ENCODE measurements around the gene NDUFS7. TPM values are rescaled to one million over a fixed set of nuclear protein-coding genes. Genes with fewer than 3 reads are reported as not detected.

Gene NDUFS7
- polyA plus RNA-seq, 1 experiment, result 59.6 TPM

GRCh38 chr19:1385816-1386215 is 2.1 kb downstream of the NDUFS7 start:
- Histone ChIP-seq H3K36me3 (ENCODE audit: control insufficient read depth, insufficient read depth, low read length) (peaks cover 10% of the 10 kb centered on the region), H3K27me3 (ENCODE audit: control insufficient read depth, insufficient read depth, low read length) (no peaks in the 10 kb centered on the region), H3K4me3 (ENCODE audit: low read depth, low read length) (no peak overlapping the region)
- POLR2A ChIA-PET, result no interaction called here
- no peak for TF ChIP-seq CTCF (IDR thresholded peaks at IDR 0.05; ENCODE audit: insufficient read depth, low read depth, low read length)
- CTCF ChIA-PET, result interaction anchor here (0.7 to 1.2 kb wide), 2 partner anchors 106 to 161 kb away, joined by 3 read pairs; no protein-coding TSS in a partner anchor
- no peak for DNase-seq (ENCODE audit: low read depth)

GRCh38 chr19:1386945-1387683 is 3.4 kb downstream of the NDUFS7 start:
- no peak for TF ChIP-seq CTCF (IDR thresholded peaks at IDR 0.05; ENCODE audit: insufficient read depth, low read depth, low read length)
- CTCF ChIA-PET, result interaction anchor here (0.8 kb wide), 1 partner anchor 79 kb away, joined by 4 read pairs; no protein-coding TSS in a partner anchor
- POLR2A ChIA-PET, result no interaction called here

GRCh38 chr19:1387684-1388636 is 4.3 kb downstream of the NDUFS7 start:
- no peak for DNase-seq (ENCODE audit: low read depth)
- H3K27me3 ChIP-seq (ENCODE audit: control insufficient read depth, insufficient read depth, low read length), result no peaks in the 10 kb centered on the region
- H3K36me3 ChIP-seq (ENCODE audit: control insufficient read depth, insufficient read depth, low read length), result peaks cover 14% of the 10 kb centered on the region
- no peak for TF ChIP-seq CTCF (IDR thresholded peaks at IDR 0.05; ENCODE audit: insufficient read depth, low read depth, low read length)
- POLR2A ChIA-PET, result no interaction called here
- CTCF ChIA-PET, result interaction anchor here (0.7 to 0.8 kb wide), 2 partner anchors 64 to 79 kb away, joined by 3 to 4 read pairs; no protein-coding TSS in a partner anchor
- no peak overlapping the region for H3K4me3 ChIP-seq (ENCODE audit: low read depth, low read length)

More at GRCh38 chr19:1386945-1387683, 3.4 kb downstream of the NDUFS7 start:
- Histone ChIP-seq H3K4me3 (ENCODE audit: low read depth, low read length) (no peak overlapping the region), H3K36me3 (ENCODE audit: control insufficient read depth, insufficient read depth, low read length) (peaks cover 12% of the 10 kb centered on the region), H3K27me3 (ENCODE audit: control insufficient read depth, insufficient read depth, low read length) (no peaks in the 10 kb centered on the region)
- no peak for DNase-seq (ENCODE audit: low read depth)

GRCh38 chr19:1388637-1389026 is 4.9 kb downstream of the NDUFS7 start:
- Histone ChIP-seq H3K4me3 (ENCODE audit: low read depth, low read length) (no peak overlapping the region), H3K36me3 (ENCODE audit: control insufficient read depth, insufficient read depth, low read length) (peaks cover 14% of the 10 kb centered on the region), H3K27me3 (ENCODE audit: control insufficient read depth, insufficient read depth, low read length) (no peaks in the 10 kb centered on the region)
- no peak for DNase-seq (ENCODE audit: low read depth)
- ChIA-PET POLR2A (no interaction called here), CTCF (interaction anchor here (0.5 to 0.7 kb wide), 2 partner anchors 63 to 72 kb away, joined by 3 read pairs; no protein-coding TSS in a partner anchor)
- TF ChIP-seq CTCF (IDR thresholded peaks at IDR 0.05; ENCODE audit: insufficient read depth, low read depth, low read length), result no peak
